Glomerular endothelial cell (primary cell): Measurements from ENCODE around the gene ABCA6. TPM values are rescaled to one million over a fixed set of nuclear protein-coding genes. Genes with fewer than 3 reads are reported as not detected.
"Not testable (repeated sequence)": the region's sequence is repeated elsewhere in the genome, so short reads cannot be mapped to it uniquely, and the experiment has no call there.

ENCODE experiments used
- DNase-seq: peaks from one replicate; pipeline ENCODE4 v3.0.0-alpha.2; 2011; ENCODE audit warnings: low read depth, low spot score; ENCODE audit errors: extremely low read depth
- total RNA-seq: library from RNA; depleted of rRNA; stranded (reverse); fragments of >200 nt; gene quantifications from 2 replicates; pipeline ENCODE4 v1.2.3, GENCODE V29; 2015

The ABCA6 gene
- total RNA-seq: 0.58 and 10.1 TPM in 2 replicates

- DNase-seq: peak; percentile 34
These were observed at the start of gene ABCA6 for GRCh38 chr17:69141431-69142174. Gene ABCA6 (minus strand): TSS chr17:69141895. CDS start chr17:69140703, 1,192 bp downstream.

GRCh38 chr17:69188796-69189195, 47.1 kb upstream of the ABCA6 start:
- no peak for DNase-seq

- DNase-seq: no peak
These were observed 46.4 kb upstream of the ABCA6 start for GRCh38 chr17:69188064-69188463.

- DNase-seq: no peak
These were observed 45.6 kb upstream of the ABCA6 start for GRCh38 chr17:69187294-69187693.

- no peak for DNase-seq
These were observed 37.7 kb upstream of the ABCA6 start for GRCh38 chr17:69179227-69179952.

GRCh38 chr17:69176457-69176795, 34.7 kb upstream of the ABCA6 start:
- DNase-seq: no peak

GRCh38 chr17:69175625-69176456, 34.1 kb upstream of the ABCA6 start:
- no peak for DNase-seq

- no peak for DNase-seq
These were observed 33.5 kb upstream of the ABCA6 start for GRCh38 chr17:69175262-69175624.

- no peak for DNase-seq
These were observed 31.4 kb upstream of the ABCA6 start for GRCh38 chr17:69173118-69173517.

GRCh38 chr17:69170377-69170776, 28.7 kb upstream of the ABCA6 start:
- DNase-seq: no peak

- not testable (repeated sequence) for DNase-seq
These were observed 26.9 kb upstream of the ABCA6 start for GRCh38 chr17:69168642-69169041.

- no peak for DNase-seq
These were observed 25.3 kb upstream of the ABCA6 start for GRCh38 chr17:69166957-69167356.

GRCh38 chr17:69164206-69164605, 22.5 kb upstream of the ABCA6 start:
- DNase-seq: no peak

GRCh38 chr17:69159418-69159817, 17.7 kb upstream of the ABCA6 start:
- no peak for DNase-seq

GRCh38 chr17:69154267-69154666, 12.6 kb upstream of the ABCA6 start:
- DNase-seq: no peak

GRCh38 chr17:69150333-69150732, 8.6 kb upstream of the ABCA6 start:
- DNase-seq: no peak

- DNase-seq: no peak
These were observed 5.8 kb upstream of the ABCA6 start for GRCh38 chr17:69147460-69147859.

GRCh38 chr17:69144331-69145255, 2.9 kb upstream of the ABCA6 start:
- no peak for DNase-seq

- no peak for DNase-seq
These were observed 2.1 kb upstream of the ABCA6 start for GRCh38 chr17:69143683-69144231.

GRCh38 chr17:69143151-69143550, 1.5 kb upstream of the ABCA6 start:
- no peak for DNase-seq
